Spleen (tissue), 7 donors: Measurements from ENCODE around the gene KIAA0825.

Source experiments
- POLR2A ChIP-seq, 3 donors: fragments of 450-650 bp; IDR thresholded peaks; one replicate each; pipeline ENCODE4 v1.5.1; 2017; ENCODE audit warnings: antibody characterized with exemption in 3 of 3, mild to moderate bottlenecking in 1 of 3
- POLR2AphosphoS5 ChIP-seq, 3 donors: sonication (generic); formaldehyde crosslinking; IDR thresholded peaks; one replicate each; pipeline ENCODE4 v1.5.1; 2017; ENCODE audit warnings: antibody characterized with exemption in 3 of 3
- TF ChIP-seq, protein P1 (sequence below), 11 experiments: fragments of 200-600 bp in 7 of 11; fragments of 450-650 bp in 4 of 11; sonication (generic) in 4 of 11; IDR thresholded peaks in 8 of 11; conservative IDR thresholded peaks in 3 of 11; 1 replicate in 7 of 11; 2 replicates in 4 of 11; pipeline versions ENCODE4 v1.4.0 to v1.8.0; 2016 to 2021; ENCODE audit warnings: antibody characterized with exemption in 11 of 11, inconsistent platforms in 4 of 11, mild to moderate bottlenecking in 1 of 11
- donor health status: DM: no; HTN: no; CAD: no; lungs with moderate emphysema.
- donor health status: DM: no; HTN: no; CAD: no.
- donor health status: DM: no; HTN: no; CAD: no.

DNA sequence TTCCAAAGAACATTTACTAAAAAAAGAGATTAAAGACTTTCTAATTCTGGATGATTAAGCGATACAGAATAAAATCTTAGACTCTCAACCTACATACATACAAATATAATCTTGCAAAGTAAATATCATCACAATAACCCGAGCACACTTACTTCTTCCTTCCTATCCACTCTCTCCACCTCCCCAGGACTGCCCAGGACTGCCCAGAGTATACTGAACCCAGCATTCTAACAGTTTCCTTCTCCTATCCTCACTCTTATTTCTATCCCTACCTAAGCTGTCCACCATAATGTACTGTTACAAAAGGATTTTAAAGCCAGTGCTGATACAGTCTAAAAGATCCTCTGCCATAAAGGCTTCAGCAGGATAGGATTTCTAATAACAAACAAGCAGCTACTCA is 463.7 kb downstream of the KIAA0825 start:
- TF ChIP-seq, protein P1, sequence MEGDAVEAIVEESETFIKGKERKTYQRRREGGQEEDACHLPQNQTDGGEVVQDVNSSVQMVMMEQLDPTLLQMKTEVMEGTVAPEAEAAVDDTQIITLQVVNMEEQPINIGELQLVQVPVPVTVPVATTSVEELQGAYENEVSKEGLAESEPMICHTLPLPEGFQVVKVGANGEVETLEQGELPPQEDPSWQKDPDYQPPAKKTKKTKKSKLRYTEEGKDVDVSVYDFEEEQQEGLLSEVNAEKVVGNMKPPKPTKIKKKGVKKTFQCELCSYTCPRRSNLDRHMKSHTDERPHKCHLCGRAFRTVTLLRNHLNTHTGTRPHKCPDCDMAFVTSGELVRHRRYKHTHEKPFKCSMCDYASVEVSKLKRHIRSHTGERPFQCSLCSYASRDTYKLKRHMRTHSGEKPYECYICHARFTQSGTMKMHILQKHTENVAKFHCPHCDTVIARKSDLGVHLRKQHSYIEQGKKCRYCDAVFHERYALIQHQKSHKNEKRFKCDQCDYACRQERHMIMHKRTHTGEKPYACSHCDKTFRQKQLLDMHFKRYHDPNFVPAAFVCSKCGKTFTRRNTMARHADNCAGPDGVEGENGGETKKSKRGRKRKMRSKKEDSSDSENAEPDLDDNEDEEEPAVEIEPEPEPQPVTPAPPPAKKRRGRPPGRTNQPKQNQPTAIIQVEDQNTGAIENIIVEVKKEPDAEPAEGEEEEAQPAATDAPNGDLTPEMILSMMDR (IDR thresholded peaks at IDR 0.05 in 8 of 11, conservative IDR thresholded peaks at IDR 0.05 in 3 of 11): no peak
- TF ChIP-seq POLR2A (IDR thresholded peaks at IDR 0.05) (no peak), POLR2AphosphoS5 (IDR thresholded peaks at IDR 0.05) (no peak)
